ENCODE measurements around the gene CCDC117.

The CCDC117 gene

DNA sequence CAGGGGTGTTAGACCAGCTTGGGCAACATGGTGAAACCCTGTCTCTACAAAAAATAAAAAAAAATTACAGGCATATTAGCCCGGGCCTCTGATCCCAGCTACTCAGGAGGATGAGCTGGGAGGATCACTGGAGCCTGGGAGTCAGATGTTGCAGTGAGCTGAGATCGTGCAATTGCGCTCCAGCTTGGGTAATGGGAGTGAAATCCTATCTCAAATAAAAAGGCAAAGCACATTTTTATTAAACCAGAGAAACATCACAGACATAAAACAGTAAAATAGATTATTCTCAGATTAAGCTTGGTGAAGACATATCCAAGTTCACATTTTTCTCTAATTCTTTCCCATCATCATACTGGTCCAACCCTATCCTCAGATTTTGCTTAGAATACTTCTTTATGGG, 57.9 kb downstream of the CCDC117 start:
- no peak for DNase-seq (ENCODE audit: low read depth)

DNA sequence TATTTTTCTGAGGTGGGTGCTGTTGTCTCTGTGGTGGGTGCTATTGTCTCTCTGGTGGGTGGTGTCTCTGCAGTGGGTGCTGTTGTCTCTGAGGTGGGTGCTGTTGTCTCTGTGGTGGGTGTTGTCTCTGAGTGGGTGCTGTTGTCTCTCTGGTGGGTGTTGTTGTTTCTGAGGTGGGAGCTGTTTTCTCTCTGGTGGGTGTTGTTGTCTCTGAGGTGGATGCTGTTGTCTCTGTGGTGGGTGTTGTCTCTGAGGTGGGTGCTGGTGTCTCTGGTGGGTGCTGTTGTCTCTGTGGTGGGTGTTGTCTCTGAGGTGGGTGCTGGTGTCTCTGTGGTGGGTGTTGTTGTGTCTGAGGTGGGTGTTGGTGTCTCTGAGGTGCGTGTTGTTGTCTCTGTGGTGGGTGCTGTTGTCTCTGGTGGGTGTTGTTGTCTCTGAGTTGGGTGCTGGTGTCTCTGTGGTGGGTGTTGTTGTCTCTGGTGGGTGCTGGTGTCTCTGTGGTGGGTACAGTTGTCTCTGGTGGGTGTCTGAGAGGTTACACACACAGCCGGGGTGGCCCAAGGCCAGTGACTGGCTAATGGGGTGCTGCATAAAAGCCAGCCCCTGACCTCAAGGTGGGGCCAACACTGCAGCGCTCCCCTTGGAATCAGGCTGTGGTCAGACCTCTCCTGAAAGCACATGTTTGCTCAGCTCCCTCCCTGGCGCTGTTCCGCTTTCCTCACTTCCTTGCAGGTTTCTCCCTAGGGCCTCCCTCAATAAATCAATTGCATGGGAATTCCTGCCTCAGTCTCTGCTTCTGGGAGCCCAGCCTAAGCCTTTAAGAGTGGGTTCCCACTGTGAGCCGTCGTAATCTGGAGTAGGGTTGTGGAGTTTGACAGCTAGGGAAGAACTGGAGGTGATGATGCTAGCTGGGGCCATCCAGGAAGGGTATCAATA, 58.9 kb downstream of the CCDC117 start:
- DNase-seq (ENCODE audit: low read depth): no peak

DNA sequence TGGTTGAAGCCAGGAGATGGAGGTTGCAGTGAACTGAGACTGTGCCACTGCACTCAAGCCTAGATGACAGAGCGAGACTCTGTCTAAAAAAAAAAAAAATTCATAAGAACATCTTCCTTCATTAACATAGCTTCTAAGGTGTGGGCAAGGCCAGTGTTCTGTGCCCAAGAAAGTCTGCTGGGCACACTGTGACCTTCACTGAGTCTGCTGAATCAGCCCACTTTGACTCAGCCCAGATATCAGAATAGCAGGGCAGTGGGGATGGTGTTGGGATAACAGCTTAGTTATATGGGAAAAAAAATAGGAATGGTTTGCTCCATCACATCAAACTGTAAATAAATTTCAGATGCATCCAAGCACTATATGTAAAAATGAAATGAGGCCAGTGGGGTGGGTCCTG, 60.2 kb downstream of the CCDC117 start:
- no peak for DNase-seq (ENCODE audit: low read depth)

DNA sequence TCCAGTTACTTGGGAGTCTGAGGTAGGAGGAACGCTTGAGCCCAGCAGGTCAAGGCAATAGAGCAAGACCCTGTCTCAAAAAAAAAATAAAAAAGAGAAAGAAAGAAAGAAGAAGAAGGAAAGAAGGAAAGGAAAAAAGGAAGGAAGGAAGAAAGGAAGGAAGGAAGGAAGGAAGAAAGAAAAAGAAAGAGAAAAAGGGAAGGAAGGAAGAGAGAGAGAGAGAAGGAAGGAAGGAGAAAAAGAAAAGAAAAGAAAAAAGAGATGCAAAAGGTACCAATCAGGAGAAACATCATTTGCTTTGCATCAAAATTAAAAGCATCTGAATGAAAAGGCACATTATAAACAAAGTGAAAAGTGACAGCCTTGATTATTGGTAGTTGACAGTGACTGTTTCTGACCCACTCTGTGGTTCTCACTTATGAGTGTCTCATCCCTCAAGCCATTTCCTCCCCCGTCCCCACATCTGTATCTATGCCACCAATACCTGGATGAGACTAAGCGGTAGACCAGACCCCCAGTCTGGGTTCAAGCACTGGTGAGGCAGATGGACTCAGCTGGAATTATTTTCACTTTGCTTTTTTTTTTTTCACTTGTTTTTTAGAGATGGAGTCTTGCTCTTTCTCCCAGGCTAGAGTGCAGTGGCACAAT, 60.9 kb downstream of the CCDC117 start:
- DNase-seq (ENCODE audit: low read depth): no peak

DNA sequence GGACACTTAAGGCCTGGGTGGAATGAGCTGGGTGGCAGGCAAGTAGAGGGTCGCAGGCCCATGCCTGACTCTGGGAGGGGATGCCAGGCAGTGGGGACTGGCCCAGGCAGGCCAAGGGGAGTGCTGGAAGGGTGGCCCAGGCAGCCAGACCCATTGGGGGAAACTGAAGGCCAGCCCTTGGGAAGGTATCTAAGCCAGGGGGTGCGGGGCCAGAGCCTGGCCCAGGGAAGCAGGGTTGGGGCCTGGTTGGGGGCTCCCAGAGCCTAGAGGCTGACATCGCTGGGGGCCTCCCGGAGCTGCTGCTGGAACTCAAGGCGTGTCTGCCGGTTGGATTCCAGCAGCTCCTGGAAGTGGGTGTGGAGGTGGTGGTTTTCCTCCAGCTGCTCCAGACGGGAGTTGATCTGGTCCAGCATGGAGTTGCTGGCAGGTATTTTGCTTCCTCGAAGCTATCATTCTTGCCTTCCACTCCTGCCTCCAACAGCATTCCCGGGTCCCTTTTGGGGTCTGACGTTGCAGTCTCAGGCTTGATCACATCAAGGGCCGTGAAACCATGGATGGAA, 63.2 kb downstream of the CCDC117 start:
- no peak for DNase-seq (ENCODE audit: low read depth)

DNA sequence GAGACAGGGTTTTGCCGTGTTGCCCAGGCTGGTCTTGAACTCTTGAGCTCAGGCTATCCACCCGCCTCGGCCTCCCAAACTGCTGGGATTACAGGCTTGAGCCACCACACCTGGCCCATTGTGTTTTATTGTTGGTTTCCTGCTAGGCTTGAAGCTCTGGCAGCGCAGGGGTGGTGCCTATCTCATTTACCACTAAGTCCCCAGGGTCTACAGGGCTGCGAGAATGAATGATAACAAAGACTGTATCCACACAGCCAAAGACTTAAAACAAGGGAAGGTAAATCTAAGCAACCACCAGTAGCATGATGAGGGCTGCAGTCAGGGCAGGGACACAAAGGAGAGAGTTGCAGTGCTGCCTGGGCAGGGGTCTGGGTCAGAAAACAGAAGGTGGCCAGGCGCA, 65.1 kb downstream of the CCDC117 start:
- no peak for DNase-seq (ENCODE audit: low read depth)
